ENCODE measurements around the gene CUTC.
A peak's percentile ranks its signal among the peaks of the same experiment; 100 is the strongest.
"Not testable (repeated sequence)": the region's sequence is repeated elsewhere in the genome, so short reads cannot be mapped to it uniquely, and the experiment has no call there.

The CUTC gene

GRCh38 chr10:99743841-99744240, 11.8 kb downstream of the CUTC start:
- DNase-seq: no peak

- not testable (repeated sequence) for DNase-seq
These were observed 14.1 kb downstream of the CUTC start for GRCh38 chr10:99746166-99746565.

DNA sequence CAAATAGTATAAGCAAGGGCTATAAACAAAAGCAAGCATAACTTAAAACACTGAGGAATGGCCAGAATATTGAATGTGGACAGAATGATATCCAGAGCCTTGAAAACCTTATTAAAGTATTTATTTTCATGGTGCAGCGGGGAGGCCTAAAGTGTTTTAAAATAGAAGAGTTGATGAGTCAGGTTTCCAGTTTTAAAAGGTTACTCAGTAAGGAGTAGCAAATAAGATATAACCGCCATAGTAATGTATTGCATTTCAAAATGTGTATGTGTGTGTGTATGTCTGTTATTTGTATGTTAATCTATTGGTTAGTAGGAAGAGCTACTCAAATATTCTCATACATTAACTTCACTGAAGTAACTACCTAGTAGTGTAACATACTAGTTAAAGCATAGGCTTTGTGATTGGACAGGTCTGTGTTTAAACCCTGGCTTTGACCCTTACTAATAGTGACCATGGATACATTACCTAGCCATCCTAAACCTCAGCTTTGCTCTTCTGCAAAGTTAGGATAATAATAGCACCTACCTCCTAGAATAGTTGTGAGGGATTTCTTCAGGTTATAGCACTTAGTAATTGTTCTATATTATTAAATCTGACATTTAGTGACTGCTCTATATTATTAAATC, 16.9 kb downstream of the CUTC start:
- DNase-seq: no peak

GRCh38 chr10:99750641-99751040, 18.6 kb downstream of the CUTC start:
- DNase-seq: no peak

DNA sequence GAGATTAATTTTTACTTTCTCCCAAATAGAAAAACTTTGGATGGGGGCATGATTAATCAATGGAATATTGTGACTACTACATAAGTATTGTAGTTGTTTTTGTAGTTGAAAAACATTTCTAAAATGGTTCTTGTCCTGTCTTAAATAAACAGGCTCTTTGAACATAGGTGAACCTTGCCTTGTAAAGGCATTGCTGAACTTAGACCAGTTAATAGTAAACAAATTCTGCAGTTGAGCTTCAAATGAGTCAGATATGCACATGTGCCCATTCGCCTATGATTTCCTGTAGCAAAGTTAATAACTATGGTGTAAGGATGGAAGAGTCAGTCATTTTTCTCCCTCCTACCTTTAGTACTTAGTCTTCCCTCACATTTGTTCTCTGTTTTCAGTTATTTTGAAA, 22.6 kb downstream of the CUTC start:
- no peak for DNase-seq

DNA sequence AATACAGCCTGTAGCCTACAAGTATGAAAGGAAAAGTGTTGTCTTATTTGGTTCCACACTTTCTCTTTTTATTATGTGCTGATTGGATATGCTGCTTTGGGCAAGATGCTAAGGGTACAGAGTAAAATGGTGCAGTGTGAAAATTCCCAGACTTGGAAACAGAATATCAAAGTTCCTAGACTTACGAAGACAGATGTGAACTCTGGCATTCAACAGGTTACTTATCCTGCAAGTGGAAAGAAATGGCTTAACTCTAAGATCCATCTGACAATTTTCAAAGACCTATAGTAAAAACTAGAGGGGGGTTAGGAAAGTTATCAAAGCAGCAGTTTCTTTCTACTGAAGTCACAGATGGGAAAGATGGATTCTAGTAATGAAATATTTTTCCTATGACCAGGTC, 24.1 kb downstream of the CUTC start:
- DNase-seq: no peak

- no peak for DNase-seq
These were observed 26.3 kb downstream of the CUTC start for GRCh38 chr10:99758211-99758891.

DNA sequence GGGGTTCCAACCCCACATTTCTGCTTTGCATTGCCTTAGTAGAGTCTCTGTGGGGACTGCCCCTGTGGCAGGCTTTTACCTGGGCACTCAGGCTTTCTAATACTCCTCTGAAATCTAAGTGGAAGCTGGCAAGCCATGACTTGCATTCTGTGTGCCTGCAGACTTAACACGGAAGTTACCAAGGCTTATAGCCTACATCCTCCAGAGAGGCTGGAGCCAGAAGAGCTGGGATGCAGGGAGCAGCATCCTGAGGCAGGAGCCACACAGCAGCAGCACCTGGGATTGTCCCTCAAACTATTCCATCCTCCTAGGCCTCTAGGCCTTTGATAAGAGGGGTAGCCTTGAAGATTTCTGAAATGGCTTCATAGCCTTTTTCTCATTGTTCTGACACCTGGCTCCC, 28.3 kb downstream of the CUTC start:
- DNase-seq: no peak

- no peak for DNase-seq
These were observed 29.3 kb downstream of the CUTC start for GRCh38 chr10:99761365-99761764.

DNA sequence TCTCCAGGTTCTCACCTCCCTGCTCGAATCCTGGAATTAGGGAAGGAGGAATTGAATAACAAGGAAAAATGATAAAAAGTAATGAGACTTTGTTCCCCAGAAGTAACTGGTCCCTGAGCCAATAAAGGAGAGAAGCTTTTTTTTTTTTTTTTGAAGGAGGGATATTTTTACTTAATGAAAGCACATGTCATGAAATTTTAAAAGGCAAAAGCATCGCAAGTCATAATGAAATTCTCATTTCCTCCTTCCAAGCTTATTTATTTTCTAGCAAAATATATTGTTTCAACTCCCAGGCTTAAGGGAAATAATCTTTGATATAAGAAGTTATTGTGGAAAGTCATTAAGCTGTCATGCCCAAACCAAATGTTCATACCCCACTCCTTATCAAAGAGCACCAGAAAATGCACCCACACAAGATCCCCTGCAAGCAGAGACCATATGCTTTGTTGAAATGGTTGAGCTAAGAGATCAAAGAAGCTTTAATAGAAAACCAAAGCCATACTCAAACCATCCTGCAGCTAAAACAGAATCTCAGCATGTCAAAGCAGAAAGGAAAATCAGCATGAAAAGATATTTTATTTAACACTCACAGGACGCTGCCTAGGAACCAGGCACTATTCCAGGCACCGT, 33.8 kb downstream of the CUTC start:
- no peak for DNase-seq

DNA sequence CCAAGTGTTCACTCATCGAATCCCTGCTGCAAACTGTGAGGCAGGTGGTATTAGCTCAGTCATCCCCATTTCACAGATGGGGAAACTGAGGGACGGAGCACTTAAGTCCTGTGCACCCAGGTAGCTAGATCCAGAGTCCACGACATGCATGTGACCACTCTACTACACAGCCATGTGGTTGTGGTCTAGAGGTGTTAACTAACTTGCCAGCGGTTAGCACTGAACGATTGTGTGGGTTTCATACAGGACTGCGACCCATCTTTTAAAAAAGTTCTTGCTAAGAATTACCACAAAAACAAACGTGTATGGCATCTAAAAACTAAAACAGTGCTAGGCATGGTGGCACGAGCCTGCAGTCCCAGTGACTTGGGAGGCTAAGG, 34.3 kb downstream of the CUTC start:
- DNase-seq: no peak

- no peak for DNase-seq
These were observed 35.9 kb downstream of the CUTC start for GRCh38 chr10:99767901-99768300.

- DNase-seq: no peak
These were observed 36.5 kb downstream of the CUTC start for GRCh38 chr10:99768556-99768955.

GRCh38 chr10:99769706-99770105, 37.7 kb downstream of the CUTC start:
- DNase-seq: no peak

DNA sequence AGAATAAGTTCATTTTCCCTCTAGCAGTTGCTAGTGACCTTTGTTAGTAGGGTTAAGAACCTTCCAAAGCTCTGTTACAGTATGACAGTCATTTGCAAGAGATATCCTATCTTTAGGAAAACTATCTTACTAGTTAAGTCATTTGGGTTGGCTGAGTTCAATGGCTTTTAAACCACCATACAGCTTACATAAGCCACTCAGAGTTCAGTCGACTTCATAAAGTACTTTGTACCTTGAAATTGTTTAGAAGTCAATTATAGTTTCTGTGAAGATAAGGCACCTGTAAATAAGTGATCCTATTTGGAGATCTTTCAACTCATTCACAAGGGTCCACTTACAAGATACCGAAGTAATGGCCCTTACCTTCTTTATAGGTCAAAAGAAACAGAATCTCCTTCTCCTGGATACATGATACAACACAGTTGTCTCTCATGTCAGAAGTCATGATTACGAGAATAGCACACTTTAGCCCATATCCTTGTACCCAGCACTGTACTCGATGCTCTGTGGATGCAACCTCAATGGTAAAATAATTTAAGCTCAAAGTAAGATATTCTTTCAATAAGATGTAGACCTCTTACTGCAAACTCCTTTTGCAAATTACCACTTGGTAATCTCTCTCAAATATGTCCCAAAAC, 38.5 kb downstream of the CUTC start:
- DNase-seq: no peak

GRCh38 chr10:99775850-99776249, 43.8 kb downstream of the CUTC start:
- peak; percentile 19 to 67 for DNase-seq

GRCh38 chr10:99777918-99778714, 46.1 kb downstream of the CUTC start:
- DNase-seq: no peak

DNA sequence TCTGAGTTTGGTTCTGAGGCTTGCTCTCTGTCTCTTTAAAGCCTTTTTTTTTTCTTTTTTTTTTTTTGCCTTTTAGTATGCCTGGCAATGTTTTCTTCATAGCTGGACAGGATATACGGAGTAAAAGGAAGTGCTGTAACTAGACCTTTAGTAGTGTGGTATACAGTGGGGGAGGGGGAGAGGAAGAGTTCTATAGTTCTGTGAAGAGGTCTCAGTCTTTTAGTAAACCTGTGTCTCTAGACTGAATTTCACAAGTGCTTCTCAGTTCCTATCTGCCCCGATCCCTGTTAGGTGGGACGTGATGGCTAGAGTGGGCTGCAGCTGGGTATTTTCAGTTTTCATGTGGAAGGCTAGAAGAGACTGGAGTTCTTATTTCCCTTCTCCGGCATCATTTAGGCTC, 47.3 kb downstream of the CUTC start:
- DNase-seq: peak; percentile 8 to 69

DNA sequence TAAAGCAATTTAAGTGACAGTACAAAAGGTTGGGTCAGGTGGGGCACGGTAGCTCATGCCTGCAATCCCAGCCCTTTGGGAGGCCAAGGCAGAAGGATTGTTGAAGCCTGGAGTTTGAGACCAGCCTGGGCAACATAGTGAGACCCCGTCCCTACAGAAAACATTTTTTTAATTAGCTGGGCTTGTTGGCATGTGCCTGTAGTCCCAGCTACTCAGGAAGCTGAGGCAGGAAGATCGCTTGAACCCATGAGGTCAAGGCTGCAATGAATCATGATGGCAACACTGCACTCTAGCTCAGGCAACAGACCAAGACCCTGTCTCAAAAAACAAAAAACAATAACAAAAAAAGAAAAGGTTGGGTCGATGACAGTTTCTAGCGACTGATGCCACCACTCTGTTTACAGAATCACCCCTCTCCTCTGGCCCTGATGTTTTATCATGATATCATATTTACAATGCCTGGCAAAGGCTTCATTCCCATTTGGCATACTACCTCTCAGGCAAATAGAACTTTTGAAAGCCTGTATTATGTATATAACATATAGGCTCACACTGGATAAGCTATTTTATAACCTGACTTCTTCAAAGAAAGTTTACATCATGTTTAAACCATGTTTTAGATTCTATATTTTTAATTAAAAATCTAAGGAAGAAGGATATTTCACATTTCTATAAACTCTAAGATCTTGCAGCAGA, 49.8 kb downstream of the CUTC start:
- DNase-seq: no peak

- DNase-seq: no peak
These were observed 50.6 kb downstream of the CUTC start, which contains the start of gene ABCC2 for GRCh38 chr10:99782447-99783286. ABCC2 (plus strand) TSS chr10:99782640; CDS start chr10:99782845, 205 bp downstream.

GRCh38 chr10:99784016-99784726, 52.1 kb downstream of the CUTC start:
- DNase-seq: no peak
